ENCODE measurements around the gene AMER1. TPM values are rescaled to one million over a fixed set of nuclear protein-coding genes. Genes with fewer than 3 reads are reported as not detected.

The AMER1 gene
- total RNA-seq, 1 experiment from 2014 or later: 6.5 TPM

DNA sequence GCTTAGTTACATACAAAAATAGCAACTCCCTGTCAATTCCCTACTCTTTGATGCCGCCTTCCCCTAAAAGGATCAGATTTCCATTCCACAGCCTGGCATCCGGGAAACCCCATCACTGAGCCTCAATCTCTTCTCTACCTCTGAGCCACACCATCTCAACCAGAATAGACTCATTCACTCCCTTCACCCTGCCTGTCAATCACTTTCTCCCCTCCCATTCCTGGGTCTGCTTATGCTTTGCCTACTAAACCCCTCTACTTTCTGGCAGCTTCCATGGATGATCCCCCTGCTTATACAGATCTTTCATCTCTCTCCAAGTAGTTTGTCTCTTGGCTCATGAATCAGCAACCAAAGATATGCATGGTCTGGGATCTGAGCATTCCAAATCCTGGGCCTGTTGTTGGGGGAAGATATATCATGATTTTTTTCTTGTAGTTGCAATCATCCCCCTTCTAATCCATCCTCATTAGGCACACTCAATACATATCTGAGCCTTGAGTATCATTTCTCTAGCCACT is 2.6 kb downstream of the AMER1 start:
- H3K4me3 ChIP-seq: no peak overlapping the region
- intact Hi-C loops (cut with micrococcal nuclease; ENCODE audit: unreplicated experiment): loop anchor here (10.0 kb wide), 1 partner anchor 1332 kb away; the partner anchor contains the start of gene LAS1L
- DNase-seq: no peak
- H3K9me2 ChIP-seq (ENCODE audit: insufficient read depth): no peaks in the 10 kb centered on the region
- no peaks in the 10 kb centered on the region for H3K36me3 ChIP-seq (ENCODE audit: low read depth)
- H4K20me1 ChIP-seq (ENCODE audit: insufficient read depth): no peaks in the 10 kb centered on the region
- BruUV-seq (replicated peaks): no TSS peak
- peaks cover 11% of the 10 kb centered on the region for H3K4me1 ChIP-seq (replicated peaks; ENCODE audit: insufficient read depth)
- ChIA-PET CTCF (no interaction called here), POLR2A (ENCODE audit: unreplicated experiment) (no interaction called here)
- peaks cover 11% of the 10 kb centered on the region; the same call in 1 of the 2 replicates for H3K79me2 ChIP-seq (ENCODE audit: low read depth)
- H2AFZ ChIP-seq: no peak overlapping the region
- peaks cover 11% of the 10 kb centered on the region; the same call in 1 of the 2 replicates for H3F3A ChIP-seq (ENCODE audit: insufficient read depth, low read depth)
- H3K4me2 ChIP-seq: no peak overlapping the region
- H3K9me3 ChIP-seq (ENCODE audit: insufficient read depth, low read depth): no peaks in the 10 kb centered on the region
- H3K27me3 ChIP-seq (ENCODE audit: insufficient read depth, low read depth): no peaks in the 10 kb centered on the region
- H3K27ac ChIP-seq: no peak overlapping the region
- TF ChIP-seq EZH2 (IDR thresholded peaks at IDR 0.05; ENCODE audit: low read depth): no peak

DNA sequence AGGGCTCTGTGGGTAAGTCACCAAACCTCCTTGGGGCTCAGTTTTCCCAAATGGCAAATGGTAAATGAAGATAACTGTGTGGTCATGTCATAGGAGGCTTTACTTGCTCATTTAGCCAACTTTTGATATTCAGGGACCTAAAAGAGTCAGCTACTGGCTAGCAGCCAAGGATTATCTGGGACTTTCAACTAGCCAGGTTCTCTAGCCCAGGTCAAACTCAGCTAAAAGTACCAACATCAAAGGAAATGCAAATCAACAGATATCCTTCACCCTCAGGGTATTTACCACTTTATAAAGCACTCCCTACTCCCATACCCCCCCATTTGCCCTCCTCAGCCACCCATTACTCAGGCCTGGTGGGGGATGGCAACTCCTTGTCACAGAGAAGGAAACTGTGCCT is 7.5 kb downstream of the AMER1 start:
- Histone ChIP-seq H3K27ac (no peak overlapping the region), H3K4me2 (no peak overlapping the region), H3K4me1 (replicated peaks; ENCODE audit: insufficient read depth) (no peaks in the 10 kb centered on the region), H4K20me1 (ENCODE audit: insufficient read depth) (no peaks in the 10 kb centered on the region), H3K79me2 (ENCODE audit: low read depth) (no peaks in the 10 kb centered on the region), H3K27me3 (ENCODE audit: insufficient read depth, low read depth) (no peaks in the 10 kb centered on the region), H2AFZ (no peak overlapping the region), H3K9me3 (ENCODE audit: insufficient read depth, low read depth) (no peaks in the 10 kb centered on the region), H3F3A (ENCODE audit: insufficient read depth, low read depth) (no peaks in the 10 kb centered on the region), H3K36me3 (ENCODE audit: low read depth) (no peaks in the 10 kb centered on the region), H3K4me3 (no peak overlapping the region), H3K9me2 (ENCODE audit: insufficient read depth) (no peaks in the 10 kb centered on the region)
- intact Hi-C loops (cut with micrococcal nuclease; ENCODE audit: unreplicated experiment): no loop called here
- TF ChIP-seq CTCF (conservative IDR thresholded peaks at IDR 0.05) (no peak), EZH2 (IDR thresholded peaks at IDR 0.05; ENCODE audit: low read depth) (no peak)
- no TSS peak for BruUV-seq (replicated peaks)
- no peak for DNase-seq
- ChIA-PET POLR2A (ENCODE audit: unreplicated experiment) (no interaction called here), CTCF (no interaction called here)

- Histone ChIP-seq H3K4me3 (no peak overlapping the region), H3K36me3 (ENCODE audit: low read depth) (no peaks in the 10 kb centered on the region), H3K9me2 (ENCODE audit: insufficient read depth) (no peaks in the 10 kb centered on the region), H4K20me1 (ENCODE audit: insufficient read depth) (no peaks in the 10 kb centered on the region), H3F3A (ENCODE audit: insufficient read depth, low read depth) (no peaks in the 10 kb centered on the region), H3K27ac (no peak overlapping the region), H3K27me3 (ENCODE audit: insufficient read depth, low read depth) (no peaks in the 10 kb centered on the region), H3K4me2 (no peak overlapping the region), H3K9me3 (ENCODE audit: insufficient read depth, low read depth) (no peaks in the 10 kb centered on the region), H2AFZ (no peak overlapping the region), H3K4me1 (replicated peaks; ENCODE audit: insufficient read depth) (no peaks in the 10 kb centered on the region), H3K79me2 (ENCODE audit: low read depth) (no peaks in the 10 kb centered on the region)
- no peak for DNase-seq
- ChIA-PET POLR2A (ENCODE audit: unreplicated experiment) (no interaction called here), CTCF (no interaction called here)
- BruUV-seq (replicated peaks): no TSS peak
- TF ChIP-seq CTCF (conservative IDR thresholded peaks at IDR 0.05) (no peak), EZH2 (IDR thresholded peaks at IDR 0.05; ENCODE audit: low read depth) (no peak)
- intact Hi-C loops (cut with micrococcal nuclease; ENCODE audit: unreplicated experiment): no loop called here
Observed at GRCh38 chrX:64196606-64197005, 8.9 kb downstream of the AMER1 start.

GRCh38 chrX:64195862-64196261 is 9.6 kb downstream of the AMER1 start:
- no TSS peak for BruUV-seq (replicated peaks)
- no peaks in the 10 kb centered on the region for H3K9me3 ChIP-seq (ENCODE audit: insufficient read depth, low read depth)
- no peak overlapping the region for H3K27ac ChIP-seq
- no peaks in the 10 kb centered on the region for H3K9me2 ChIP-seq (ENCODE audit: insufficient read depth)
- H3K27me3 ChIP-seq (ENCODE audit: insufficient read depth, low read depth): no peaks in the 10 kb centered on the region
- DNase-seq: no peak
- ChIA-PET CTCF (no interaction called here), POLR2A (ENCODE audit: unreplicated experiment) (no interaction called here)
- H3K4me2 ChIP-seq: no peak overlapping the region
- intact Hi-C loops (cut with micrococcal nuclease; ENCODE audit: unreplicated experiment): no loop called here
- no peak overlapping the region for H2AFZ ChIP-seq
- no peaks in the 10 kb centered on the region for H3K79me2 ChIP-seq (ENCODE audit: low read depth)
- no peaks in the 10 kb centered on the region for H3K4me1 ChIP-seq (replicated peaks; ENCODE audit: insufficient read depth)
- no peaks in the 10 kb centered on the region for H4K20me1 ChIP-seq (ENCODE audit: insufficient read depth)
- no peaks in the 10 kb centered on the region for H3K36me3 ChIP-seq (ENCODE audit: low read depth)
- no peak overlapping the region for H3K4me3 ChIP-seq
- TF ChIP-seq EZH2 (IDR thresholded peaks at IDR 0.05; ENCODE audit: low read depth): no peak
- no peak for TF ChIP-seq CTCF (conservative IDR thresholded peaks at IDR 0.05)
- no peaks in the 10 kb centered on the region for H3F3A ChIP-seq (ENCODE audit: insufficient read depth, low read depth)

Measured in PC-9 (cell line).